HuH-7.5 (cell line): Measurements from ENCODE around the gene CLSTN3.

ENCODE experiments used
- DNase-seq: peaks from one replicate; pipeline ENCODE4 v3.0.0; 2011; ENCODE audit warnings: low spot score

The CLSTN3 gene

GRCh38 chr12:7127916-7128626 is 2.1 kb upstream of the CLSTN3 start:
- DNase-seq, result no peak

DNA sequence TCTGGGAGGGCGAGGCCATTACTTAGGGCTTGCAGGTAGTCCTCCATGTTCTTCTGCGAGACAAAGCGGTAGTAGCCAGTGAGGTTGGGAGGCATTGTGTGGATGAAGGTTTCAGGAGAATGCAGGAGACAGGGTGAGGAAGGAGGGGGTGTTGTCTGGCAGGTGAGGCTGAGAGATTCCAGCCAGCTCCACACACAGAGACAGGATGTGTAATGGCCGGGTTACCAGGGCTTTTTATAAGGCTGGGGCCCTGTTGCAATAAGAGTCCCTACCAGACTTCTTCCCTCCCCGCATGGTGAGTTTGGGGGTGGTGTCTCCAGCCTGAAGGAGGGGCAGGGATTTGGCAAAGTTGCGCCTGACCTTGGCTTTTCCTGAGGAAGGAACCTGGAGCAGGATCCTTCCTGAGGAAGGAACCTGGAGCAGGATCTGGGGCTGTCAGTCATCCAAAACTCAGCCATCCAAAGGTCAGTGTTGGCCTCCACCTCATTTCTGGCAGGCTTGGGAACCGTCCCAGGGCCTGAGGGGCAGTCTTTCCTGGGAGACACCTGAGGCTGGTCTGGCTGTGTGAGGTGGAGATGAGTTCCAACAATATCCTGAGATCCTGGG is 1.4 kb upstream of the CLSTN3 start, which contains the start of gene RBP5:
Gene RBP5 (minus strand): TSS at position 209 of the 606 bp plus-strand sequence. CDS start 114 bp downstream, at position 95.
- no peak for DNase-seq

DNA sequence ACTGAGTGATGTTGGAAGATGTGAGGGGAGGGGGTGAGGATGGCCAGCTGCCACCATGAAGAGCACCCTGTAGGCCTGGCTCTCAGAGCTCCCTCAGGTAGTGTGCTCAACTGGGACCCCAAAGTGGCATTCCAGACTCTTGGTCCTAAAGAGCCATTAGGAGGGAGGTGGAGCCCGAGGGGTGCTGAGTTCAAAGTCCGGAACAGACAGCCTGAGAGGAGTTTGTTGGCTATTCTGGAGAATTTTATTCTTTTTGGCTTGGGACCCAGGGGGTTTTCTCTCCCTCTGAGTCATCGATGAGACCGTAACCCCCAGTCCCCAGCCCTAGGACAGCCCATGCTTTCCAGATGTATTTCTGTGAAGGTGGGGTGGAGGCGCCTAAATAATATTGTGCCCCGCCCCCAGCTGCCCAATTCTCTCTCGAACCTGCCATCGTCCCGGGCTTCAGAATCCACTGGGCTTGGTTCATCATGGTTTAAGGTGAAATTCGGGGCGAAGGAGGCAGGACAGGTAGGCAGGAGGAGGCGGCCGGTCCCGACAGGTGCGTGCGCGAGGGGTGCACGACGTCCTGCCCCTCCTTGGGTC is 792 bp upstream of the CLSTN3 start:
- DNase-seq, result no peak

DNA sequence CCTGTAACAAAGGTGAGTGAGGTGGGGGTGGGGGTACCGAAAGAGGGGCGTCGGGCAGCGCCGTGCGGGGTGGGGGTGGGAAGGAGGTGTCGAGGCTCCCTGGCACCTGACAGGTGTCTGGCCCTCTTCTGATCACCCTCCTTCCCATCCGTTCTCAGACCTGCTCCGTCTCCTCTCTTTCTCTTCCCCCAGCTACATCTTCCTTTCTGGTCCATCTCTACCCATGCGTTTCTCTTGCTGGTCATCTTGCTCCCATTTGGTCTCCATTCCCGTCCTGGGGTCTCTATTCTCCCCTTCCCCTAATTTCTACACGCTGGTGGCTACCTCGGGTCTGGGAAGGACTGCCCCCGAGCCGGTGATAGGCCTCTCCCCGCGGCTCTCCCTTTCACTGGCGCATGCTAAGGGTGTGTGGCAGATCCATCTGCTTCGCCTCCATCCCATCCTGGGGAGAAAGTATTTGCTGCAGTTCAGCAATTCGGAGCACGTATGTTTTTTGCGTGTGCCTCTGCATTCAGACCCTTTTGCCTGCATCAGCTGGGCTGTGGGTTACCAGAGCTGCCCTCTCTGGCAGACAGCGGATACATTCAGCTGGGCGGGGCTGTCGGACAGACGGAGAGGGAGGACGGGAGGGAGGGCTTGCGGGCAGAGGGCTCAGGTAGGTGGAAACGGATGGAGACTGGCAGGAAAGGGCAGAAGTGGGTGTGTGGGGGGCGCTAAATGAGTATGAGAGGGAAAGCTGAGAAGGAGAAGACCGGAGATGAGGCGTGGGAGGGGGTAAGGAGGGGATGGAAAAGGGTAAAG is 730 bp downstream of the CLSTN3 start:
- peak; percentile 74 for DNase-seq

DNA sequence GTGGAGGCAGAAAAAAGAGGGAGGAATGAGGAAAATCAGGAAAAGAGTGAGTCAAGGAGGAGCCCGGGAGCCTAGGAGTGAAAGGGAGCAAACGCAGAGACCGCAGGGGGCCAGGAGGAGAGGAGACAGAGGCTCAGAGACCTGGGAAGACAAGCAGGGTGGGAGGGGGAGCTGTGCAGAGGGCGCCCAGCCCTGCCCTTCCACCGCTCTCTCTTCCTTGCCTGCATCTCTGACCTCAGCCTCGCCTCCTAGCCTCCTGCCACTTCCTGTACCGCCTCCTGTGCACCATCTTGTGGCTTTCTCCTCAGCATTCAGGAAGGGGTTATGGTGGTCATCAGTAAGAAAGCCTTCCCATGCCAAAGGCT is 1.3 kb downstream of the CLSTN3 start:
- no peak for DNase-seq

DNA sequence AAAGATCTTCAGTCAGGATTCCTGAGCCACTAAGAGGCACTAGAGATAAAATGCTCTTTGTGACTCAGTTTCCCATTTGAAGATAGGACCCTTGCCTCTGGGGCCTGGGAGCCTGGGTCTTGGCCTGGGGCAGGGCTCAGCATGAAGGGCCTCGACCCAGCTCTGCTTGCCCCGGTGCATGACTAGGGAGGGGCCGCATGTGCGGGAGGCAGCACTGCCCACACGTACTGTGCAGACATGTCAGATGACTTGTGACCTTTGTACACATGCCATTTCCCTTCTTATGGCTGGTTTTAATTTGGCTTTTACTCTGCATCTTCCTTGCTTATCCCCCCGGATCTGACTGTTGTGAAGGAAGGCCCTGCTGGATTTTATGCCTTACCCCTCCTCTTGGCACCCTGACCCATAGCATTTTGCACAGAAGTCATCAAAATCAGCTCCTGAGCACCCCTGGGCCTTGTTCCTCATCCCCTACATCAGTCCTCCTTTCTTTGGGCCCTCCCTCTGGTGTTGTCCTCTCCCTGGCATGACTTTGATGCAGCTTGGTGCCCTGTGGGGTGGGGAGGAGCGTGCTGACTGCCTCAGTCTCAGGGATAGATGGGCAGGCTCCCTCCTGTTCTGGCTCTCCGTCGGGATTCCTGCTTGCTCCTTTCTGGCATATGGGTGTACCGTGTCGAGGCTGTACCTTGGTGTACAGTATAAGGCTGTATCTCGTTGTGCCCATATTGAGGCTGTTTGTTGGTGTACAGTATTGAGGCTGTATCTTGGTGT is 4.4 kb downstream of the CLSTN3 start:
- no peak for DNase-seq

DNA sequence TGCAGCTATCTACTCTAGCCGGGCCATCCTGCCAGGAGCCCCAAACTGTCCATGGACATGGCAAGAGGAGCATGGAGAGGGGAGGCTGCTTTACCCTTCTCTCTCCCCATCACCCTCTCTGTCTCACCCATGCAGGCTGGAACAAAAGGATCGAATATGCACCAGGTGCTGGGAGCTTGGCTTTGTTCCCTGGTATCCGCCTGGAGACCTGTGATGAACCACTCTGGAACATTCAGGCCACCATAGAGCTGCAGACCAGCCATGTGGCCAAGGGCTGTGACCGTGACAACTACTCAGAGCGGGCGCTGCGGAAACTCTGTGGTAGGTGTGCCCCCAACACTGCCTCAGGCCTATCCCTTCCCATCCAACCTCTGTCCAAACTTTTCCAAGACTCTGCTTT is 5.9 kb downstream of the CLSTN3 start:
- DNase-seq, result no peak

DNA sequence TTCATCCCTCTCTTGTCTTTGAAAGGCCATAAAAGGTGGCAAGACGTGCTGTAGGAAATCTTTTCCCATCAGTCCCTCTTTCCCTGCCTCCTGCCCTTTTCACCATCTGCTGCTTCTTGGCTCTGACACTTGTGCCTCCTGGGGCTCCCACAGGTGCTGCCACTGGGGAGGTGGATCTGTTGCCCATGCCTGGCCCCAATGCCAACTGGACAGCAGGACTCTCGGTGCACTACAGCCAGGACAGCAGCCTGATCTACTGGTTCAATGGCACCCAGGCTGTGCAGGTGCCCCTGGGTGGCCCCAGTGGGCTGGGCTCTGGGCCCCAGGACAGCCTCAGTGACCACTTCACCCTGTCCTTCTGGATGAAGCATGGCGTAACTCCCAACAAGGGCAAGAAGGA is 6.5 kb downstream of the CLSTN3 start:
- DNase-seq, result no peak

DNA sequence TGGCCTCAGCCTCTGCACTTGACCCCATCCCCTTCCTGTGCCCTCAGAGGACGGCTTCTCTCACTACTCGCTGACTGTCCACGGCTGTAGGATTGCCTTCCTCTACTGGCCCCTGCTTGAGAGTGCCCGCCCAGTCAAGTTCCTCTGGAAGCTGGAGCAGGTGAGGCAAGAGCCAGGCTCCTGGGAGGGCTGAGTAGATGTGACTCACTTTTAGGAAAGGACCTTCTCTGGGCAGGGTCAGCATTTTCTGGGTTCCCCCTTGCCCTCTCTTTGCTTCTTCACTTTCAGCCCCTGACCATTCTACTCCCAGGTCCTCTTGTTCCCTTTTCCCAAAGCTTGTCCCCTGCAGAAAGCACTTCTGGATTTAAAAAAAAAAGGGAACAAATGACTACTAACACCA is 7.7 kb downstream of the CLSTN3 start:
- DNase-seq, result no peak

DNA sequence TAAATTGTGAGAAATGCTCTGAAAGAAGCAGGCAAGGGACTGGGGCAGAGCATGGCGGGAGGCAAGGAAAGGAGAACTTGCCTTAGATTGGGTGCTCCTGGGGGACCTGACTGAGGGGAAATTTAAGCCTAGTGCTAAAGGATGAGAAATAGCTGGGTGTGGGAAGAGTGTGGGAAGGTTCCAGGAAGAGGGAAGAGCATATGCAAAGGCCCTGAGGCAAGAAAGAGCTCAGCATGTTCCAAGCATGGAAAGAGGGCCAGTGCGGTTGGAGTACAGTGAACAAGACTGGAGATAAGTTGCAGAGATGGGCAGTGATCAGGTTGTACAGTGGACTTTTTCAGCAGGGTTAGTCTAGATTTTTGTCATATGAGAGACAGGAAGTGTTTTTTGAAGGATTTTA is 9.0 kb downstream of the CLSTN3 start:
- DNase-seq, result no peak

GRCh38 chr12:7141351-7142005 is 11.3 kb downstream of the CLSTN3 start:
- no peak for DNase-seq

- peak; percentile 67 for DNase-seq
Observed at GRCh38 chr12:7142056-7142644, 12.0 kb downstream of the CLSTN3 start.

GRCh38 chr12:7142809-7143465 is 12.8 kb downstream of the CLSTN3 start:
- no peak for DNase-seq

DNA sequence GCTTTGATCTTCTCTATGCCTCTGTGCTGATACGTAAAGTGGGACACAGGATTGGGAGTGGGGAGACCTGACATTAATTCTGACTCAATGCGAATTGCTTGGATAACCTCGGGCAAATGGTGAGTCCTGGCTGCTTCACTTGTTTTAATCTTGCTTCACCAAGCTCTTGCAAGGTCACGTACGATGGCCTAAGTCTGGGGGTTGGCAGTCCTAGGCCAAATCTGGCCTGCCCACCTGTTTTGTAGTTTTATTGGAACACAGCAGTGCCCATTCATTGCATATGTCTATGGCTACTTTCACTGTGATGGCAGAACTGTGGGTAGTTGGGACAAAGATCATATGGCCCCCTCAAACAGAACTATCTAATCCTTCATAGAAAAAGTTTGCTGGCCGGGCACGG is 13.4 kb downstream of the CLSTN3 start:
- no peak for DNase-seq

DNA sequence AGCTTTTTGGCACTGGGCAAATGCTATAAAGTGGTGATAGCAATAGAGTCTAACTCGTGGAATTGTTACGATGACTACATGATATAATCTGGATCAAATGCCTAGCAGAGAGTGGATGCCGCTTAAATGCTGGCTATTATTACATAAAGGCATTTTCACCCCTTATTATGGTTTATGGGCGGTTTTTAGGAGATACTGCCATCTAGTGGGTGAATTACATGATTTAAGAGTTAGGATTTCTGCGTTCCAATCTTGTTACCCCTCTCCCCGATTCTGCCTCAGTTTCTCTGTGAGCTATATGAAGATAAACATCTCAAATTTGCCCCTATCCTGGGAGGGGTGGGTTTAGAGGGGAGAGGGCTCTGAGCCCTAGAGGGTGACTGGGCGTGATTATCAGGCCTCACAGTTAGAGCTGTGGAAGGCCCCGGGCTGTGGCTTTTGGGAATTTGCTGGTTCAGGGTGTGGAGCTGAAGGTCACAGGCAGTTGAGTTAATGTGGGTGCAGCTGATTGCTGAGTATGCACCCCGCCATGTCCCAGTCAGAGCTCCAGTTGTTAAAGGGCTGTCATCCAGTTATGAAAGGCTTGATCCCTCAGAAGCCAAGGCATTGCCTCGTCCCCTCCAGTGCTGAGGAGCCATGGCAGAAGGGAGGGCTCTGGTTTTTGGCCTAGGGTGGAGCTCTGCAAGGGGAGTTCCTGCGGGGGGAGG is 14.4 kb downstream of the CLSTN3 start:
- DNase-seq, result no peak

DNA sequence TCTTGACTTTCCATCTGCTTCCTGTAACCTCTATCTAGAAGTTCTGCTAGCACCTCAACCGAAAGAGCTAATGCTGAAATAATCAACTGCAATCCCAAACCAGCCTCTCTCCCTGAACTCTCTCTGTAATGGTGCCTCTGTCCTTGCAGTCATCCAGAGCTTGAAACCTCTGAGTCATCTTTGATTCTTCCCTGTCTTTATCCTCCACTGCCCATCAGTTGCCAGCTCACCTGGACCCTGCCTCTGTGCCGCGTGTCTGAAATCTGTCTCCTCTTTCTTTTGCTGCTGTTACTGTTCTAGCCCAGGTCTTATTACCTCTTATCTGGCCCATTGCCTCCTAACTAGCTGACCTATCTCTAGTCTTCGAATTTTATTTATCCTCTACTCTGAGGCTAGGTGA is 15.5 kb downstream of the CLSTN3 start:
- no peak for DNase-seq

DNA sequence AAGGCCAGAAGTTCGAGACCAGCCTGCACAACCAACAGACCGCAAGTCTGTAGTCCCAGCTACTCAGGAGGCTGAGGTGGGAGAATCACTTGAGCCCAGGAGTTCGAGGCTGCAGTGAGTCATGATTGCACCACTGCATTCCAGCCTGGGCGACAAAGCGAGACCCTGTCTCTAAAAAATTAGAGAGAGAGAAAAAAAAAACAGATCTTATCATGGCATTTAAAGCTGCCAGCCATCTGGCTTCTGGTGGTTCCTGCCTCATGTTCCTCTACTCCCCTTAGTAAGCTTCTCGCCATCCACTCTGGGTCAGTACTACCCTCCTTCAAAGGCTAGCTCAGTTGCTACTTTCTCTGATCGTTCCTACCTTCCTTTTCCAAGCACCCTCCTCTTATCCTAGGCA is 16.1 kb downstream of the CLSTN3 start:
- no peak for DNase-seq

DNA sequence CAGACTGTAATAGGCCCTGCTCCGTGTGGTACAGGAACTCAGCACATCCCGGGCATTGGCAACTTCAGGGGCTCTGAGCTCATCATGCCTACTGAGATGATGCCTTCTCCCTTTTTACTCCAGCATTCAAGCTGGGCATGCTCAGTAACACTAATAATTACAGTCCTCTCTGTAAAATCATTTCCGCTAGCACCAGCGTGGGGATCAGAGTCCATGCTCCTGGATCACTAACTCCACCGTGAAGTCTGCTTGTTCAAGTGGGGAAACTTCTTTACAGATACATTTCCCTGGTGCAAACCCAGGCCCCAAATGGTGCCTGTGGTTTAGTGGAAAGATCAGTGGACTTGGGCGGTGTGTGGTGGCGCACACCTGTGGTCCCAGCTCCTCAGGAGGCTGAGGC is 16.7 kb downstream of the CLSTN3 start:
- no peak for DNase-seq

DNA sequence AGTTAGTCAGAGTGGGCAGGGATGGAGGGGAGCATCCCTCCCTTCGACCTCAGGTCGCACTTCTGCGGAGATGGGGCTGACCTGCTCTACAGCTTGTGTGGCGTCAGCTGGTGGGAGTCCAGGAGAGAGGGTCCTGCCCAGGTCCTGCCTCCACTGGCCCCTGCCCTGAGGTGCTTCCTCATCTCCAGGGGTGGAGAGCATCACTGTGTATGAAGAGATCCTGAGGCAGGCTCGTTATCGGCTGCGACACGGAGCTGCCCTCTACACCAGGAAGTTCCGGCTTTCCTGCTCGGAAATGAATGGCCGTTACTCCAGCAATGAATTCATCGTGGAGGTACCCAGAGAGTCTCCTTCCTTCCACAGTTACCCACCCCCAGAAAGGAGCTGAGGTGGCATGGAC is 20.2 kb downstream of the CLSTN3 start:
- DNase-seq, result no peak

DNA sequence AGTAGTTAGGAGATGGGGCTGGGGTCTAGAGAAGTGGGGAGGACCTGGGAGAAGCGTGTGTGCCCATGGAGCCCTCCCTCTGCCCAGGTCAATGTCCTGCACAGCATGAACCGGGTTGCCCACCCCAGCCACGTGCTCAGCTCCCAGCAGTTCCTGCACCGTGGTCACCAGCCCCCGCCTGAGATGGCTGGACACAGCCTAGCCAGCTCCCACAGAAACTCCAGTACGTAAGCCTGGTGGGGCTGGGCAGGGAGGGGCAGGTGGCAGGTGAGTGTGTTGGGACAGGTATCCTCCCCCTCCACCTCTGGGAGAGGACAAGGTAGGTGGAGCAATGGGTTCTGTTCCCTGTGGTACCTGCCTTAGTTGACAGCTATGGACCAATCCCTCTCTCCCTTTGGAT is 20.7 kb downstream of the CLSTN3 start:
- DNase-seq, result no peak
